ENCODE measurements around the gene LRRC28.
A peak's percentile ranks its signal among the peaks of the same experiment; 100 is the strongest.
"Not testable (repeated sequence)": the region's sequence is repeated elsewhere in the genome, so short reads cannot be mapped to it uniquely, and the experiment has no call there.

Gene LRRC28

DNA sequence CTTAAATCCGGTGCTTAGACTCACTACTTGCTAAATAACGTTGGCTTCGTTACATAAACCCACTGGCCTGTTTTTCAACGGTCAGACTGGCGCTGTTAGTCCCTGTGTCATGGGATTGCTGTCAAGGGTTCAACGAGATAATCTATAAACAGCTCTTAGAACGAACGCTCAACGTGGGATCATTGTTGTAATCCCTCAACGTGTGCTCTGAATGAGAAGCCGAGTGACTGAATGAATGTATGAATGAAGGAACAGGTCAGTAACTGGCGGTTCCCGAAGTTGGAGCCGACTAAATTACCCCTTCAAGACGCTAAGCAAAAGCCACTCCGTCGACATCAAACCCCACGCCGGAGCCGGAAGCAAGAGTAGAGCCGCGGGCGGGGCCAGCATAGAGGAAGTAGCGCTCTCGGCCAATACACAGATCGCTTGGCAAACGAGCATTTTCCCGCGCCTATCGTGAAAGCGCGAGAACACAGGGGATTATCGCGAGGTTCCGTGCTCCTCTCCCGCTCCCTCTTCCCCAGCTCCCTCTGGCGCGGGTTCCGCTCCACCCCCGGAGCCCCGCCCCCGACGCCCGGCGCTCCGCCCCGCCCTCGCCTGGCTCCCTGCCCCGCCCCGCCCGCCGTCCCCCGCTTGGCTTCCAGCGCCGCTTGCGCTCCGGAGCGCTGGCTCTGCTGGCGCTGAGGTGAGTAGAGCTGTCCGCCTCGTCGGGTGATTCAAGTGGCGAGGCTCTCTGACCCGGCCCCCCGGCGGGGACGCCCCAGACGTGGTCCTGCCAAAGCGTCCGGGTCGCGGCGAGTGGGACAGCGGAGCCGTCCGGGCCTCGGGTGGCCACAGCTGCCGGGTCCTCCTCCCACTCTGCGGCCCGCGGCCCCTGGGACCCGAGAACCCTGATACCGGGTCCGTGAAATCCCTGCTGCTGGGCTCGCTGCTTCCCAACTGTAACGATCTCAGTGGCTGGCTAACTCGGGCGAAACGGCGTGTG is at the start of gene LRRC28:
Gene LRRC28, plus strand, starts transcription at position 625 of the 985 bp plus-strand sequence. CDS start 4,477 bp downstream, outside the sequence.
- peak; percentile 75 to 94 (median 92) for DNase-seq (ENCODE audit: low read depth in 4 of 4, low spot score in 1 of 4)

DNA sequence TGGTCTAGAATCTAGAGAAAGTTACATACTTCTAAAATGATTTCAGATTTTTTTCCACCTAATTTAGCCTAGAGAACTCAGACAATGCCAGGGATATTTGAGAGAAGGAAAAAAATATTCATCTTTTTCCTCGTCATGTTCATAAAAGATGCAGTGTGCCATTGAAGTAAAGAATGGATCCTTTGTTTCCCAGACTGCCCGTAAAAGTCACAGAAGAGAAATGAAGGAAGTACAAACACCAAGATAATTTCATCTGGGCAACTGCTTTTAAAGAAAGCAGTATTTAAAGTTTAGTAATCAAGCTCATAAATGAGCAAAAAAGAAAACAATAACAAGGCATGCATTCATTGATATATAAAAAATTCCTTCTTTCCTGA is 49.1 kb upstream of the LRRC28 start:
- DNase-seq (ENCODE audit: low read depth in 4 of 4, low spot score in 1 of 4): no peak

DNA sequence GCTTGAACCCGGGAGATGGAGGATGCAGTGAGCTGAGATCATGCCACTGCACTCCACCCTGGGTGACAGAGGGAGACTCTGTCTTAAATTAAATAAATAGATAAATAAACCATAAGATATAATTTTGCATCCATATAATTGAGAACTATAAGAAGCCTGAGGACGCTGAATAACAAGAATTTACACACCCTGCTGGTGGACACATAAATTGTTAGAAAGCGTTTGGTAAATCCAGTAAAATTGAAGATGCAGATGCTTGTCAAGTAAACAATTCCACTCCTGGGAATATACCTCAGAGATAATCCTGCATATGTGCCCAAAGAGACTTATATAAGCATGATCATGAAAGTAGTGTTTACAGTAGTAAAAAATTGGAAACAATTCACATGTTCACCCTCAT is 43.6 kb upstream of the LRRC28 start:
- DNase-seq (ENCODE audit: low read depth in 4 of 4, low spot score in 1 of 4): no peak

DNA sequence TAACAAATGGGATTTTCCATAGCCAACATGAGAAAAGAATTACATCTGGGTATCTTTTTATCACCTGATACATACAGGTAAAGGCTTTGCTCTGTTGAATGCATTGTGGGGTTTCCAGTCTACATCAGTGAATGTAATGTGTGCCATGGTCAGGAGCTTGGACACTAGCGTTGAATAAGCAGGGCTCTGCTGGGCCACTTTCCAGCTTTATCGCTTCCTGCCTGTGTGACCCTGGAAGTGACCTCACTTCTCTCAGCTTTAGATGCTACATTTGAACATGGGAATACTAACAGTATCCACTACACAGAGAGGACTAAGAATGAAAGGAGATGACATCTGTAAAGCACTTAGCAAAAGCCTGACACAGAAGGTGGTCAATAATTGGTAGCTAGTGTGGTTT is 42.0 kb upstream of the LRRC28 start:
- DNase-seq (ENCODE audit: low read depth in 4 of 4, low spot score in 1 of 4): no peak

DNA sequence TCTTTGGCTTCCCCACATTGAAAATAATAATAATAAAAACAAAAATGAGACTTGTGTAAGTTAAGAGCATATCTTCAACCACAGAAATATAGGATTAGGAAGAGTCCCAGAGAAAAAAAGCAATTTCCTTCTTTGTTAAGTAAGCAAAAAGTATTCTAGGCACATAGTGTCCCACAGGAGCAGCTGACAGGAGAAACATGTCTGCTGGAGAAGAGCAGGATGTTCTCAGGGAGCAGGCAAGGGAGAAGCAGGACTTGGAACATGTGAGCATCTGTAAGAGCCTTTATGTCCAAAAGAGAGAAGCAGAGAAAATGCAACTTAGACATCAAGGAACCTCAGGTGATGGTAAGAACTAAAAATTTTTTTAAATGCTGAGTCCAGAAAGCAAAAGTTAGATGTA is 40.9 kb upstream of the LRRC28 start:
- DNase-seq (ENCODE audit: low read depth in 4 of 4, low spot score in 1 of 4): no peak

DNA sequence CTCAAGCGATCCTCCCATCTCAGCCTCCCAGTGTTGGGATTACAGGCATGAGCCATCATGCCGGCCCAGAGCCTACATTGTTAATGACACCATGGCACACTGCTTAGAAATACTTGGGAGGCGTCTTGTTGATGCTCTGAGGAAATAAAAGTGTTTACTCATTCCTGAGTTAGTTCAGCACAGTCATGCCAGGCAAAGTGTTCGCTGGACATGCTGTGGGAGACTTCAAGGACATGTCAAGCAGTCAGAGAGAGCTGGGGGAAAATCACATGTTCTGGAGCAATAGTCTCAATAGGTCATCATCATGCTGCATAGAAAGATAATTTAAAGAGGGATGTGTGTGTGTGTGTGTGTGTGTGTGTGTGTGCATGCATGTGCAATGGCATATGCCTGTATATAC is 39.4 kb upstream of the LRRC28 start:
- no peak for DNase-seq (ENCODE audit: low read depth in 4 of 4, low spot score in 1 of 4)

DNA sequence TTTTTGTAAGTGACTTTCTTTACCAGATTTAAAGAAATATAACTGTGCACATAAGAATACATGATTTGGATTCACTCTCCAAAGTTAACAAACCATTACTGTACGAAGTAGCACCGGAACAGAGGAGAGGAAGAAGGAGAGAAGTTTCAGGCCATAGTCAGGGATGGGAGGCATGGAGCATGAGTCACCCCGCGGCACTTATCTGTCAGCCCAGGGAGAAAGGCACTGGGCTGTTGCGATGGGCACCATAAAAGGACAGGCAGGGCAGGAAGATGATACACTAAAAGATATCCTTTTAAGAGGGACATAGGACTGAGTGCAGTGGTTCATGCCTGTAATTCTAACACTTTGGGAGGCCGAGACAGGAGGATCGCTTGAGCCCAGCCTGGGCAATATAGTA is 38.9 kb upstream of the LRRC28 start:
- no peak for DNase-seq (ENCODE audit: low read depth in 4 of 4, low spot score in 1 of 4)

DNA sequence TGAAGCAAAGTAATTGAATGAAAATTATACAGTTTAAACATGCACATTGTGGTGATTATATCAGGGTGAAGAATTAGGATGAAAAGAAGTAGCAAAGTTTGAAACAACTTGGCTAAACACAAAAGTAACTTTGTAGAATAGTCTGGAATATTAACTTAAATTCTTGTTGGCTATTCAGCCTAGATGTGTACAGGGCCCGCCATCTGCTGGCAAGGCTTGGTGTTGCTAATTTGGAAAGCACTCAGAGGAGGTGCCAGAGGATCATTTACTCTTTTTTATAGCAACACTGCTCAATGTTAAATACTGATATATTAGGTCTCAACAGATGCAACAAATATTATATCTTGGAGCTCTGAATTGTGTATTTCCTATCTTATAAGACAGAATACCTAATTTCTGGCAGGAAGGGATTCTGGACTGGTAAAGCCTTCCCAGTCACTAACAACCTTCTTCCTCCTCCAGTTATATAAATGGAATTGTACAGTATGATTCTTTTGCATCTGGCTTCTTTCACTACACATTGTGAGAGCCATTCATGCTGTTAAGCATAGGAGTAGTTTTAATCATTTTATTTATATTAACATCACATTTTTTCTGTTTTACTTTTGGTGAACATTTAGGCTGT is 38.0 kb upstream of the LRRC28 start:
- DNase-seq (ENCODE audit: low read depth in 4 of 4, low spot score in 1 of 4): peak; percentile 2 to 42 (median 33)

DNA sequence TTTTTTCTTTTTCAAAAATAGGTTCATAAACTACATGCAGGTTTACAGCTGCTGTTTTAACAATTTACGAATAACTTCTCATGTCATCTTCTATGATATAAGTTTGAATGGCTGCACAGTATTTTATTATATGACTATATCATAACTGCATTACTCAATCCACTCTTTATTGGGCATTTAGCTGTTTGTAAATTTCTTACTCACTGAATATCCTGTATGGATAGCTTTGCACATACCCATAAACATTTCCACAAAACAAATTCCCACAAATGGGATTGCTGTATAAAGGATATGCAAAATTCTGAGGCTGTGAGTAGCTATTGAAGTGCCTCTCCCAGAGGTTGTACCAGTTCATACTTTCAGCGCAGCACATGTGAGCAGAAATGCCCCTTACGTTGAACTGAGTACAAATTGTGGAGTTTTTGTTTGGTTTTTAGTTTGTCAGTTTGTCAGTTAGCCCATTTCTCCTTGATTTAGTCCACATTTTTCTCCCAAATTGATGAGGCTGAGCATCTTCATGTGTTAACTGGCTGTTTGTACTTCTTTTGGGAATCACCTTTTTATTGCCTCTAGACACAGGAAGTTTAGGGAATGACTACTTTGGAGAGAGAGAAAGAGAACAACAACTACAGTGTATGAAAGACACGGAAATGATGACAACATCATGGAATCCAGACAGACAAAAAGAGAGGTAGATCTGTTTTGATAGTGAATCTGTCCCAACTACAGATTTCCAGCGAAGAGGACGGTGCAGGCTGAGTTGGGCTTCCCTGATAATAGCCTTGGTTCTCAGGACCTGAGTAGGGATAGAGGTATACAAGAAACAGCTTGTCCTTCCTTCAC is 26.7 kb upstream of the LRRC28 start:
- no peak for DNase-seq (ENCODE audit: low read depth in 4 of 4, low spot score in 1 of 4)

DNA sequence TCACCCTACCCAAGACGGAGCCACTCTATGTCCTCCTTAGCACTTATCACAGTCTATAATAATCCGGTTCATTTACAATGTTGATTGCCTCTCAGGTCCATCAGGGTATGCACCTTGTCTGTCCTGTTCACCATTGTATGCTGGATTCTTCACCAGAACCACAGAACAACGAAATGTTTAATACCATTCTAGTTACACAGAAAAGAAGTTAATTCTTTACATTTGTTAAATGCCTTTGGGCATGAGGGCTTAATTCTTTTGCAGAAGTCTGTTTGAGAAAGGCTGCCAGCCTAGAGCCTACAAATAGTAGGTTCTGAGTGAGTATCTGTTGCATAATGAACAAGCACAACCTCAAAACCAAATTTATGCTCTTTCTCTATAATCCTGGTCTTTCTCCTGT is 24.5 kb upstream of the LRRC28 start:
- DNase-seq (ENCODE audit: low read depth in 4 of 4, low spot score in 1 of 4): no peak

DNA sequence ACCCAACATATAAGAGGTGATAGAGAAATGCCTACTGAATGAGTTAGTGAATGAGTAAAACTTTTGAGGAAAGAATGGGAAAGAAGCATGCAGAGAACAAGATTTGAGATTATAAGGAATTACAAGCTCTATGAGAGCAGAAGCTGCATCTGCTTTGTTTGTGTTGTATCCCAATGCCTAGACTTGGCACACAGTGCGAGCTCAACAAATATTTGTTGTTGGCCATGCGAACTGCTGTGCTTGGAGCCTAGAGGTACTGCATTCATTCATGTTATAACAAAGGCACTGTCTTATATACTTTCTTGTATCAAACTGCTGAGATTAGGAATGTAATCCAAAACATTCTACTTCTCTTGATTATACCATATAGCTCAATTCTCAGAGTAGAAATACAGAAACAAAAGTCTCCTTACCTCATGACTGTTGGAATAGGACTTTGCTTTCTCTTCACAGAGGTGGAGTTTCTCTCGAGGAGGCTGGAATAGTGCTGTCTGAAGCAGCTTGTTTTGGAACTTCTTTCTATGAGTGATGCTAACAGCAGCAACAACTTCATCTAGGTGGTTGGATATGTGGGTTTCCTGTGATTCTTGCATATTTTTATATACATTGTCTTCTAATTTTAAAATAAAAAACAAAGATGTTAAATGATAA is 23.0 kb upstream of the LRRC28 start:
- no peak for DNase-seq (ENCODE audit: low read depth in 4 of 4, low spot score in 1 of 4)

DNA sequence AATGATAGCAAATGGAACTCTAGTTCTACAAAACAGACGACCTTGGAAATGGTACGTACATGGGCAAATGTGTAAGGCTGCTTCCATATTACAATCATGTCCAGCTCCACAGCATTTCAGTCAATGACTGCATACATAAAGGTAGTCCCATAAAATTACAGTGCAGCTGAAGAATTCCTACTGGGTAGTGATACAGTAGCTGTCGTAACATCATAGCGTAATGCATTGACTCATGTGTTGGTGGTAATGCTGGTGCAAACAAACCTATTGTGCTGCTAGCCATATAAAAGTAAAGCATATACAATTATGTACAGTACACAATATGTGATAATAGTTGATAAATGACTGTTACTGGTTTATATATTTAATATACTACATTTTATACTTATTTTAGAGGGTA is 20.4 kb upstream of the LRRC28 start:
- no peak for DNase-seq (ENCODE audit: low read depth in 4 of 4, low spot score in 1 of 4)

DNA sequence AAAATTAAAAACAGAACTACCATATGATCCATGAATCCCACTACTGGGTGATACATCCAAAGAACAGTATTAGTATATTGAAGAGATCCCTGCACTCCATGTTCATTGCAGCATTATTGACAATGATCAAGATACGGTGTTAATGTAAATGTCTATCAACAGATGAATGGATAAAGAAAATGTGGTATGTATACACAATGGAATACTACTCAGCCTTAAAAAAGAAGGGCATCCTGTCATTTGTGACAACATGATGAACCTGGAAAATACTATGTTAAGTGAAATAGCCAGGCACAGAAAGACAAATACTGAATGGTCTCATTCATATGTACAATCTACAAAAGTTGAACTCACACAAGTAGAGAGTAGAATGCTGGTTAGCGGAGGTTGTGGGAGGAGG is 18.5 kb upstream of the LRRC28 start:
- no peak for DNase-seq (ENCODE audit: low read depth in 4 of 4, low spot score in 1 of 4)

DNA sequence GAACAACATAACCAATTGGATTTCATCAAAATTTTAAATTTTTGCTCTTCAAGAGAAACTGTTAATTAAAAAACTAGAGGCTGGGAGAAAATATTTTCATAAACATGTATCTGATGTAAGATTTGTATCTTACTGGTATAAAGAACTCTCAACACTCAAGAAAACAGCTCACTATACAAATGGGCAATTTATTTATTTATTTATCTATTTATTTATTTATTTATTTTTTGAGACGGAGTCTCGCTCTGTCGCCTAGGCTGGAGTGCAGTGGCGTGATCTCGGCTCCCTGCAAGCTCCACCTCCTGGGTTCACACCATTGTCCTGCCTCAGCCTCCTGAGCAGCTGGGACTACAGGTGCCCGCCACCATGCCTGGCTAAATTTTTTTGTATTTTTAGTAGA is 17.1 kb upstream of the LRRC28 start:
- DNase-seq (ENCODE audit: low read depth in 4 of 4, low spot score in 1 of 4): not testable (repeated sequence)

DNA sequence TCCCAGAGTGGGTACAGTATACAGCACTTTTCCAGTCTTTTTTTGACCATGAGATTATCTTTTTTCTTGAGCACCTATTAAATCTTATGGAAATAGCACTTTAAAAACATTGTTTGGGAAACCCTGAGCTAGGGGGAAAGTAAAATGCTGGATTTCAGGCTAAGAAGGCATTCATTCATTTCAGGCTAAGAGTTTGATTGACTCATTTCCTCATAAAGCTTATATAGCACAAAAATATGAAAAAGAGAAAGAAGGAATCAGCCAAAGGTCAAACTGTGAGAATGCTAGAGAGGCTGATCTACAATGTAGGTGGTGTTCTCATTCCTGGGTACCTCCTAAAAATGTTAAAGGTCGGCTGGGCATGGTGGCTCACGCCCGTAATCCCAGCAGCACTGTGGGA is 12.4 kb upstream of the LRRC28 start:
- no peak for DNase-seq (ENCODE audit: low read depth in 4 of 4, low spot score in 1 of 4)

DNA sequence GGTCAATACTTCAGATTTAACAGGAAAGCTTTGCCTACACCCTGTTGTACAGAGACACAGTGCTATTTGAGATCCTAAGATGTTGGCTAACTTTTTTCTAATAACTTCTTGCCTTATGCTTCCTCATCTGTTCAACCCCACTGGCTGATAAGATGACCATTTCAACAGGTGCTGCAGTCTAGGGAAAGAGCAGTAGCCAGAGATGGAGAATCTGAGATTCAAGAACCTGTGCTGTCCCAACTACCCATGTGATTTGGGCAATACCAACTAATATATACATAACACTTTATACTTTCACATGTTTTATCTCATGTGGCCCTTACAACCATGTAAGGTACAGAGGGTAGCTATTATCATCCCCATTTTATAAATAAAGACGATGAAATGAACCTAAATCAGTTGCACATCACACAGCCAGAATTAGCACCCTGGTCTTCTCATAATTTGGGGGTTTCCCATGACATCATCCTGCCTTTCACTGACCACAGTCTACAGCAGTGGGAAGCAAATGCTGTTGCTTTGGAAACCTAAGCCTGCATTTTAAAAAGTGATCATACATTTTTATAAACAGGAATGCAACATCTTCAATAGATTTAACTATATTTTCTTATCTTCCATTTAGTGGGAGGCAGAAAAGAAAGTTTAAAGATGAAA is 11.6 kb upstream of the LRRC28 start:
- no peak for DNase-seq (ENCODE audit: low read depth in 4 of 4, low spot score in 1 of 4)

DNA sequence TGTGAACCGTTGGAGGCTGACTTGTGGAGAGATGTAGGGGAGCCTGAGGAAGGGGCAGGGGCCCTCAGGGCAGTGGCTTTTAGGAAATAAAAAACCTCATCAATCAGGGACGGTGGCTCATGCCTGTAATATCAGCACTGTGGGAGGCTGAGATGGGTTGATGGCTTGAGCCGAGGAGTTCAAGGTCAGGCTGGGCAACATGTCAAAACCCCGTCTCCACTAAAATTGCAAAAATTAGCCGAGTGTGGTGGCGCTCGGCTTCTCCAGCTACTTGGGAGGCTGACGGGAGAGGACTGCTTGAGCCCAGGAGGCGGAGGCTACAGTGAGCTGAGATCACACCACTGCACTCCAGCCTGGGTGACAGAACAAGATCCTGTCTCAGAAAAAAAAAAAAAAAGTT is 9.5 kb upstream of the LRRC28 start:
- DNase-seq (ENCODE audit: low read depth in 4 of 4, low spot score in 1 of 4): no peak

DNA sequence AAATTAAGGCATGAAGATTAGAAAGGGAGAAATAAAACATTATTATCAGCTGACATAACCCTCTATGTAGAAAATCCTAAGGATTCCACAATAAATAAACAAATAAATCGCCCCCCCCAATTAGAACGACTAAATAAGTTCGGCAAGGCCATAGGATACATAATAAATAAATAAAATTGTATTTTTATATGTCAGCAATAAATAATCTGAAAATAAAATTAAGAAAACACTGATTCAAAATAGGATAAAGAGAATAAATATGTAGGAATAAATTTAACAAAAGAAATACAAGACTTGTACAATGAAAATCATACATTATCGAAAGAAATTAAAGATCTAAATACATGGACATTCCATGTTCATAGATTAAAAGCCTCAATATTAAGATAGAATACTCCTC is 7.0 kb upstream of the LRRC28 start:
- no peak for DNase-seq (ENCODE audit: low read depth in 4 of 4, low spot score in 1 of 4)

DNA sequence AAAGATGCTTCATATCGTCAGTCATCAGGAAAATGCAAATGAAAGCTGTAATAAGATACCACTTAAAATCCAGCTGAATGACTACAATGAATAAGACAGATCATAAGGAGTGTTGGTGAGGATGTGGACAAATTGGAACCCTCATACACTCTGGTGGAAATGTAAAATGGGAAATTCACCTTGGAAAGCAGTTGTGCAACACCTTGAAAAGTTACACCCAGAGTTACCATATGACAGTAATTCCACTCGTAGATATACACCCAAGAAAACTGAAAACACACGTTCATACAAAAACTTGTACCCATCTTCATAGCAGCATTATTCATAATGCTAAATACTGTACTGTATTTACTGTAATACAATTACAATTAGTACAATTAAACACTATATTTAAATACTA is 4.2 kb upstream of the LRRC28 start:
- DNase-seq (ENCODE audit: low read depth in 4 of 4, low spot score in 1 of 4): no peak

DNA sequence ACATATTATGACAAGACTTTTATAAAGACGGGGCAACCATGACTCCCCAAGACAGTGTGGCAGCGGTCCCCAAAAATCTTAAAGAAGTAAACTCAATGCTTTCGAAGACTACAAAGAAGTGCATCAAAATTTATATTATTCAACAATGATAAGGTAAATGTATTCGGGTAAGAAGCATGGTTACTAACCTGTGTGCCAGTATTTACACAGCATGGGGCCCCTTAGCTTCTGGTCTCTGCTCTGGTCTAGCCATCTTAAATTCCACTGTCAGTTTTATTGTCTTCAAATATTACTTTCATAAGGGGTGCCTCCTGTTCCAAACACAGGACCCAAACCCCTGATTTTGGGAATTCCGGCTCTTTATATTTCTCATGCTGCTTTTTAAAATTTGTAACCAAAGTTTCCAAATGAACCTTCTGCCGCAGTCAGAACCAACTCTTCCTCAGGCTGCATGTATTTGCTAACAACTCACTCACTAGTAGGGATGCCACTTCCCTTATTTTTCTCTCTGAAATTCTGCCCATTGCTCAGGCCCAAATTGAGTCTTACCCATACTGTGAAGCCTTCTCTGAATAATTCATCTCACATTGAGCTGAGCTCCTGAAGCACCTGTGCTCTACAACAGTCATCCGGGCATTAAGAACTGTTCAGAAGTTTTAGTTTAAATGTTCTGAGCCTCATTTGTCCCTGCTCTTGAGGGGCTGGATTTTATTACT is 3.1 kb upstream of the LRRC28 start:
- DNase-seq (ENCODE audit: low read depth in 4 of 4, low spot score in 1 of 4): no peak

Measured in stimulated activated CD4-positive, alpha-beta T cell treated with anti-CD3 and anti-CD28 coated beads, Interleukin-1b, Interleukin-23, amount 100 ng/mL, for 24 hours (primary cell).